ENCODE data around the gene INO80.

DNA sequence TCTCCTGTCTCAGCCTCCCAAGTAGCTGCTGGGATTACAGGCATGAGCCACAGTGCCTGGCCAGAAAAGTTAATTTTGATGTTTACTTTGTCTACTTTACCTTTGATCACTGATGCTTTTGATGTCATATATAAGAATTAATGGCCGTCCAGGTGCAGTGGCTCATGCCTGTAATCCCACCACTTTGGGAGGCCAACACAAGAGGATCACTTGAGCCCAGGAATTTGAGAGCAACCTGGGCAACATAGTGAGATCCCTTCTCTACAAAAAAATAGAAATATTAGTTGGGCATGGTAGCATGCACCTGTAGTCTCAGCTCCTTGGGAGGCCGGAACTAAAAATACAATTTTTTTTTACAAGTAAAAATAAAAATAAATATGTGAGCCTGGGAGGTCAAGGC, 6.8 kb upstream of the INO80 start:
- TF ChIP-seq POLR2A (IDR thresholded peaks at IDR 0.05) = no peak
- TF ChIP-seq, protein P1, sequence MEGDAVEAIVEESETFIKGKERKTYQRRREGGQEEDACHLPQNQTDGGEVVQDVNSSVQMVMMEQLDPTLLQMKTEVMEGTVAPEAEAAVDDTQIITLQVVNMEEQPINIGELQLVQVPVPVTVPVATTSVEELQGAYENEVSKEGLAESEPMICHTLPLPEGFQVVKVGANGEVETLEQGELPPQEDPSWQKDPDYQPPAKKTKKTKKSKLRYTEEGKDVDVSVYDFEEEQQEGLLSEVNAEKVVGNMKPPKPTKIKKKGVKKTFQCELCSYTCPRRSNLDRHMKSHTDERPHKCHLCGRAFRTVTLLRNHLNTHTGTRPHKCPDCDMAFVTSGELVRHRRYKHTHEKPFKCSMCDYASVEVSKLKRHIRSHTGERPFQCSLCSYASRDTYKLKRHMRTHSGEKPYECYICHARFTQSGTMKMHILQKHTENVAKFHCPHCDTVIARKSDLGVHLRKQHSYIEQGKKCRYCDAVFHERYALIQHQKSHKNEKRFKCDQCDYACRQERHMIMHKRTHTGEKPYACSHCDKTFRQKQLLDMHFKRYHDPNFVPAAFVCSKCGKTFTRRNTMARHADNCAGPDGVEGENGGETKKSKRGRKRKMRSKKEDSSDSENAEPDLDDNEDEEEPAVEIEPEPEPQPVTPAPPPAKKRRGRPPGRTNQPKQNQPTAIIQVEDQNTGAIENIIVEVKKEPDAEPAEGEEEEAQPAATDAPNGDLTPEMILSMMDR (IDR thresholded peaks at IDR 0.05) = no peak
